Fibroblast of lung (primary cell): Measurements from ENCODE around the gene PMP22. TPM values are rescaled to one million over a fixed set of nuclear protein-coding genes. Genes with fewer than 3 reads are reported as not detected.

ENCODE experiments used
- DNase-seq, 2 donors: peaks; one replicate each; pipeline versions ENCODE4 v3.0.0 to v3.0.0-alpha.2; 2010; ENCODE audit warnings: low read depth in 2 of 2
- H2AFZ ChIP-seq: 2 replicates; pipeline ENCODE4 v1.5.1; 2012; ENCODE audit warnings: low read length, control low read depth, inconsistent platforms
- H3K27ac ChIP-seq: 2 replicates; pipeline ENCODE4 v1.5.1; 2011; ENCODE audit warnings: low read length, control low read depth; ENCODE audit not compliant: insufficient read depth
- H3K27me3 ChIP-seq: 2 replicates; pipeline ENCODE4 v1.5.1; 2011; ENCODE audit warnings: mild to moderate bottlenecking, low read length; ENCODE audit not compliant: control insufficient read depth, insufficient read depth
- H3K36me3 ChIP-seq: 2 replicates; pipeline ENCODE4 v1.5.1; 2011; ENCODE audit warnings: low read length; ENCODE audit not compliant: control insufficient read depth, insufficient read depth
- H3K4me1 ChIP-seq: 2 replicates; pipeline ENCODE4 v1.5.1; 2011; ENCODE audit warnings: low read length; ENCODE audit not compliant: control insufficient read depth, insufficient read depth; ENCODE audit errors: extremely low read depth
- H3K4me2 ChIP-seq: 2 replicates; pipeline ENCODE4 v1.5.1; 2011; ENCODE audit warnings: low read length, control low read depth; ENCODE audit not compliant: insufficient read depth; ENCODE audit errors: extremely low read depth
- H3K4me3 ChIP-seq, 4 experiments: fragments of 200-600 bp in 1 of 4; sonication (generic) in 1 of 4; replicated peaks in 1 of 4; 2 replicates each; pipeline ENCODE4 v1.5.1; 2011 to 2016; ENCODE audit warnings: low read length in 4 of 4, low read depth in 3 of 4, mild to moderate bottlenecking in 3 of 4, control low read depth in 2 of 4, inconsistent platforms in 1 of 4, mixed read lengths in 1 of 4; ENCODE audit not compliant: insufficient read depth in 1 of 4; ENCODE audit errors: control extremely low read depth in 1 of 4
- H3K79me2 ChIP-seq: 2 replicates; pipeline ENCODE4 v1.5.1; 2012; ENCODE audit warnings: mild to moderate bottlenecking, low read length, inconsistent platforms; ENCODE audit not compliant: control insufficient read depth, insufficient read depth
- H3K9ac ChIP-seq: 2 replicates; pipeline ENCODE4 v1.5.1; 2011; ENCODE audit warnings: mild to moderate bottlenecking, low read length, control low read depth; ENCODE audit not compliant: insufficient read depth
- H3K9me3 ChIP-seq: 2 replicates; pipeline ENCODE4 v1.5.1; 2012; ENCODE audit warnings: low read depth, low read length; ENCODE audit not compliant: control insufficient read depth, insufficient read depth
- H4K20me1 ChIP-seq: 2 replicates; pipeline ENCODE4 v1.5.1; 2011; ENCODE audit warnings: low read length; ENCODE audit not compliant: control insufficient read depth, insufficient read depth; ENCODE audit errors: extremely low read depth
- CTCF ChIP-seq, 2 donors: IDR thresholded peaks in 1 of 2; conservative IDR thresholded peaks in 1 of 2; 1 replicate in 1 of 2; 2 replicates in 1 of 2; pipeline ENCODE4 v1.5.1; 2011 to 2012; ENCODE audit warnings: low read length in 2 of 2, control low read depth in 1 of 2, inconsistent platforms in 1 of 2, low read depth in 1 of 2, mild to moderate bottlenecking in 1 of 2
- EZH2 ChIP-seq: IDR thresholded peaks from 2 replicates; pipeline ENCODE4 v1.5.1; 2012; ENCODE audit warnings: low read length, control low read depth, mild to moderate bottlenecking; ENCODE audit errors: missing control alignments
- polyA plus RNA-seq, 2 donors: library from polyadenylated mRNA; depleted of rRNA in 1 of 2; stranded (reverse) in 1 of 2; unstranded in 1 of 2; fragments of >200 nt; gene quantifications; 2 replicates each; pipeline ENCODE4 v1.2.1, GENCODE V29; 2011 to 2012; ENCODE audit warnings: missing spikeins in 1 of 2
- total RNA-seq: library from RNA; depleted of rRNA; stranded (reverse); fragments of >200 nt; gene quantifications from 2 replicates; pipeline ENCODE4 v1.2.1, GENCODE V29; 2014

Gene PMP22
- total and polyA plus RNA-seq, 2 donors (not counting 1 experiment from before 2014, with no cell fraction given) = 74.0 to 269 TPM

GRCh38 chr17:15303851-15304250, 38.7 kb upstream of the PMP22 start:
- no peak overlapping the region for H3K27ac ChIP-seq
- H3K4me1 ChIP-seq = peaks cover 11% of the 10 kb centered on the region
- H2AFZ ChIP-seq = no peak overlapping the region
- H3K79me2 ChIP-seq = no peaks in the 10 kb centered on the region
- no peak for DNase-seq
- H3K4me2 ChIP-seq = no peak overlapping the region
- H3K27me3 ChIP-seq = no peaks in the 10 kb centered on the region
- TF ChIP-seq CTCF (conservative IDR thresholded peaks at IDR 0.05 in 1 of 2, IDR thresholded peaks at IDR 0.05 in 1 of 2; ENCODE audit: low read depth in 1 of 2, low read length in 2 of 2) = no peak
- no peak for TF ChIP-seq EZH2
- no peak overlapping the region for H3K9ac ChIP-seq
- H4K20me1 ChIP-seq = no peaks in the 10 kb centered on the region
- no peaks in the 10 kb centered on the region for H3K9me3 ChIP-seq
- no peaks in the 10 kb centered on the region for H3K36me3 ChIP-seq
- H3K4me3 ChIP-seq = no peak overlapping the region

GRCh38 chr17:15303268-15303667, 38.1 kb upstream of the PMP22 start:
- no peak overlapping the region for H3K27ac ChIP-seq
- H3K4me1 ChIP-seq = peaks cover 11% of the 10 kb centered on the region
- no peaks in the 10 kb centered on the region for H3K9me3 ChIP-seq

GRCh38 chr17:15301845-15302244, 36.7 kb upstream of the PMP22 start:
- H3K36me3 ChIP-seq = no peaks in the 10 kb centered on the region
- H3K79me2 ChIP-seq = no peaks in the 10 kb centered on the region
- TF ChIP-seq EZH2 = no peak
- no peak for TF ChIP-seq CTCF (conservative IDR thresholded peaks at IDR 0.05 in 1 of 2, IDR thresholded peaks at IDR 0.05 in 1 of 2; ENCODE audit: low read depth in 1 of 2, low read length in 2 of 2)
- peaks cover 5% of the 10 kb centered on the region for H3K4me1 ChIP-seq
- H3K27ac ChIP-seq = no peak overlapping the region
- H3K27me3 ChIP-seq = no peaks in the 10 kb centered on the region
- H4K20me1 ChIP-seq = no peaks in the 10 kb centered on the region
- H3K4me3 ChIP-seq = no peak overlapping the region
- H3K4me2 ChIP-seq = no peak overlapping the region
- H3K9ac ChIP-seq = no peak overlapping the region
- no peaks in the 10 kb centered on the region for H3K9me3 ChIP-seq
- no peak overlapping the region for H2AFZ ChIP-seq
- no peak for DNase-seq

More at GRCh38 chr17:15303268-15303667, 38.1 kb upstream of the PMP22 start:
- Histone ChIP-seq H3K27me3 (no peaks in the 10 kb centered on the region), H3K4me2 (no peak overlapping the region), H3K4me3 (no peak overlapping the region), H3K9ac (no peak overlapping the region), H3K79me2 (no peaks in the 10 kb centered on the region), H2AFZ (no peak overlapping the region), H3K36me3 (no peaks in the 10 kb centered on the region), H4K20me1 (no peaks in the 10 kb centered on the region)
- DNase-seq = no peak
- TF ChIP-seq EZH2 = no peak
- no peak for TF ChIP-seq CTCF (conservative IDR thresholded peaks at IDR 0.05 in 1 of 2, IDR thresholded peaks at IDR 0.05 in 1 of 2; ENCODE audit: low read depth in 1 of 2, low read length in 2 of 2)
